Neural progenitor cell (in vitro differentiated cells): Measurements from ENCODE around the gene ARID2.

Source experiments
- CTCF ChIP-seq: fragments of 200-600 bp; sonication (generic); IDR thresholded peaks from 2 replicates; pipeline ENCODE4 v1.5.1; 2017; ENCODE audit warnings: antibody characterized with exemption, mild to moderate bottlenecking
- EZH2 ChIP-seq: fragments of 200-600 bp; sonication (generic); IDR thresholded peaks from 2 replicates; pipeline ENCODE4 v1.6.1; 2017; ENCODE audit warnings: antibody characterized with exemption, mild to moderate bottlenecking, moderate library complexity
- EZH2phosphoT487 ChIP-seq: fragments of 200-600 bp; sonication (generic); IDR thresholded peaks from 2 replicates; pipeline ENCODE4 v1.6.1; 2017; ENCODE audit warnings: antibody characterized with exemption

GRCh38 chr12:45853550-45853949 is 124.0 kb downstream of the ARID2 start:
- TF ChIP-seq CTCF = no peak
- no peak for TF ChIP-seq EZH2
- no peak for TF ChIP-seq EZH2phosphoT487
